Measurements from ENCODE around the gene PIP5K1B. TPM values are rescaled to one million over a fixed set of nuclear protein-coding genes. Genes with fewer than 3 reads are reported as not detected.

PIP5K1B gene
- total RNA-seq, 1 donor from 2014 or later = 5.0 TPM

DNA sequence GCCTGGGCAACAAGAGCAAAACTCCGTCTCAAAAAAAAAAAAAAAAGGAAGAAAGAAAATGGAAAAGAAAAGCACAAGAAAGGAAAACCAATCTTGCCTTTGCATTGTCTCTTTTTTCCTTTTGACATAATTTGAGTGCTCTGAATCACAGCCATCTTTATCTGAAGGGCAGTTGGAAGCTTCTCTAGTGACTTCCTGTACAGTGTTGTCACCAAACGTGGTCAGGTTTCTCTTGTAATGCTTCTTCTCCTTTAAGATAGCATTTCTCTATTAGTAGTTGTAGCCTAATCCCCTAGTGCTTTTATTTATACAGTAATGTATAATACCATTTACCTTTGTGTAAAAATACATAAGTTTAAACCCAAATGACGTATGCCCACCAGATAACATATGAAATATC lies 290.7 kb downstream of the PIP5K1B start:
- DNase-seq = no peak

DNA sequence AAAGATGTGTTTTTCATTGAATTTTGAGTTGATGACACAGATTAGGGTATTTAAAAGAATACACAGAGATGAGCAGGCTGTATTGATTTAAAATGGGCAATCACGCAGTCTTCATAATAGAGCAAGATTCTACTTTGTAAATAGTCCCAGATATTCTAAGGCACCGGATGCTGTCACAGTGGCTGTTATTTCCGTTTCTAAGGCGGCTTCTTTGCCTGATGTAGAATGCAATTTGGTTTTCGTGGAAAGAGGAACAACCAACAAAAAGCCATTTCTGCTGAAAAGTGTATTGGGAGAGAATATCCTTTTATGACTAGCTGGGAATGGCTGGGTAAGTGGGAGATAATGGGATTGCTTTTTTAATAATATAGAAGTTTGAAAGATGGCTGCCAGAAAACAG lies 291.4 kb downstream of the PIP5K1B start:
- no peak for DNase-seq

DNA sequence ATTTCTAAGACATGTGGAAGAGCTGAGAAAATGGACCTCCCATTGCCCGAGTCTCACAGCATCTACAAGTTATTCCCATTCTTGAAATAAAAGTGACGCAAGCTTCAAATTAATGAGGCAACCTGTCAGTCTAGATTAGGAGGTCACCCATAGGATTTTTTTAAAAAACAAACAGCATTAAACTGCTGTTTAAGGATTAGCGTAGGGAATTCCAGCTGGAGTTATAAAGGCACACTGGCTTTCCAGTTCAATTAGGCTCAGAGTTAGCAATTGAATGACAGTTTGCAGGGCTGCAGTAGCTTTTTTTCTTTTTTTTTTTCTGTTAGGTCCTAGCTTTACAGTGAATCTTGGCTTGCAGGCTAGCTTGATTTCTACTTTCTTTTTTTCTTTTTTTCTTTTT lies 292.6 kb downstream of the PIP5K1B start:
- no peak for DNase-seq

DNA sequence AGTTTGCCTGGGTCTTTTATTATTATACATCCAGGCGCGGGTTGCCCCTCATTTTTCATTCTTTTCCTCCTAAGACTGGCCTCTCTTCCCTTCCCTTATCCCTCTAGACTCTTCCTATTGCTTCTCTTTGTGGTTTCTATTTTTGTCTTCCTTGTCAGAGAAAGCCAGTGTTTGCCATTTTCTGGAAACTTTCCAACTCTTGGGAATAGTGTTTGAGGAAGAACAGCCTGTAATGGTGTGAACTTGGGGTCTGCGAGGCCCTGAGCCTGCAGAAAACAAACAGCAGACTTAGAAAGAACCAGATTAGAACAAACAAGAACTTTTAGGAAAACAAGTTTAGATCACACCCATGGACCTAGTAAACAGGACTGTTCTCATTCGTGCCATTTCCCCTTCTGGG lies 293.3 kb downstream of the PIP5K1B start:
- DNase-seq = no peak

DNA sequence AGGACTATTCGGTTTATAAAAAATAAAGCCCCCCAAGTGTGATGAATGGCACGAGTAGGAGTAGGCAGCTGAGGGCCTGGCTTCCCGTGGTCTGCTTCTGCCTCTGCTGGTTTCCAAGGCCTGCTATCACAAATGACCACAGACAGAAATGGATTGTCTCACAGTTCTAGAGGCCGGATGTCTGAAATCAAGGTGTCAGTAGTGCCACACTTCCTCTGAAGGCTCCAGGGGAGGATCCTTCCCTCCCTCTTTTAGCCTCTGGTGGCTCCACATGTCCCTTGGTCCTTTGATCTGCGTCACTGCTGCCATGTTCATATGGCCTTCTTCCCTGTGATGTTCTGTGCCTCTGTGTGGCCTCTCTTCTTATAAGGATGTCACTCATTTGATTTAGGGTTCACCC lies 293.8 kb downstream of the PIP5K1B start:
- DNase-seq = no peak

DNA sequence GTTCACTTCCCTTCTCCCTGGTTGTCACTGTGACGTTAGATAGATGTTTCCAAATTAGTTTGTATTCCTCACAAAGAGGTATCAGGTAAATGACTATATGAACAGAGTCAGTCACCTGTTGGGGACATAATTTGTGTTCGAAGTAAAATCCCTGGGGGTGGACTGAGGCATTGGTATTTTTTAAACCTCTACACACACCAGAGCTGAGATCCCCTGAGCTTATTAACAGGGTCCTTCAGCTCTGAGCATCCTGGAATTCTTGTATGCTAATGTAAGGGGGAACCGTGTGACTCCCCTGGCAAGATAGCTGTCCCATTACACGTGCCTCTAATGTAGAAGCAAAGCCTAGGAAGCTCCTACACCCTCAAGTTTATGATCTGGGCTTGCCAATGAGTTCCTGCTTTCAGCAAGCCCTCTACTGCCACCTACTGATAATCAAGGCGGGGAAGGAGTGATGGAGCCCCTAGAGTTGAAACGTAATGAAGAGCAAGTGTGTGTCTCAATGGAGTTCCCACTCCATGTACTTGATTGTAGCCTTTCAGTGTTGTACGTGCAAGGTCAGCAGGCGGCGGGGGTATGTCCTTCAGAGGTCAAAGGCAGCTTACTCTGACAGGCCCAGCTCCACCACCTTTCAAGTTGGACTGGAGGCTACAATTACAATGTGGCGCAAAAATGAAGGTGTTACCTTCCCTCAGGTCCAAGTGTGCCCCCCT lies 294.5 kb downstream of the PIP5K1B start:
- peak; percentile 46 for DNase-seq

DNA sequence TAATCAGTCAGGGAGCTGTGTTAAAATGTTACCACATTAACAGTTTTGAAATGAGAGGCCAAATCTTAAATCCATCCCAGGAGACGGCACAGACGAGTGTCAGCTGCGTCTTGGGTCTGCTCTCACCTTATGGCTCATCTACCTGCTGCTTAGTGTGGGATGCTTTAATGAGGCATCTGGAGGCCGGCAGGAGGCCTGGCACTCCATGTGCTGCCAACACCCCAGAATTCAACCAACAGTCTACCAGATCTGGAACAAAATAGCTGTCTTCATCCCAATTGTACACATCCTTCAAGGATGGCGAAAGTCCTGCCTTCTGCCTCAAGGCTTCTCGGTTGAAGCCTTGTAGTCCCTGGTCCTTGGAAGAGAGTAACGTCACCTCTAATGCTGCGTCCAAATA lies 296.9 kb downstream of the PIP5K1B start:
- DNase-seq = no peak

DNA sequence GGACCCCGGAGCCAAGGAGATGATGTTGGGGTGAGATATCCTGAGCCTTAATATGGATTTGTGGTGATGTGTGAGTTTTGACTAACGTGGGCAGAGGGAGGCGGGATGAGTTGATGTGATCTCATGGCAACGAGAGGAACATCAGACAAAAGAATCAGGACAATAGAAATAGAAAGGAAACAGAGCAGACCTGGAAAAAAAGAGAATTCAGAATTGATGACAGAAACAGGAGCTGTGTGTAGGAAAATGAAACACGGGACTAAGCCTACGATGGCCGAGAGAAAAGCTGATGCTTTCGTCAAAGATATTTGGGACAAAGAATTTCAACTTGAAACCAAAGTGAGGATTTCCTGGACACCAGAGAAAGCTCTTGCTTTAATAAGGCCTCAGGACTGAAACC lies 298.0 kb downstream of the PIP5K1B start:
- DNase-seq = no peak

DNA sequence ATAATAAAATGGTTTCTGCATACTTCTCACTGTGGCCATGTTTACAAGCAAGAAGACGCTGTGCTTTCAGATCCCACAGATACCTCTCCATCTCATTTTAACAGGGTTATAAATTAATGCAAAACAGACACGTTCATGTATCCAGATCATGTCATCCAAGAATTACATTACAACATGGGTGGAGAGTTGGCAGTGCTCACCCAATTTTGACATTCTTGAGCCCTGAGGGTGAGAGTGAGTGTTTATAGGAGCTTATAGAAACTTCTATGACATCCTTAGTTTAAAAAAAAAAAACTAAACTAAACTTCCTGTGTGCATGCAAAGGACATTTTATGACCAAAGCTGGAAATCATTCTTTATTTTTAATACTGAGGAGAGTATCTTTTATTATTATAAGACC lies 299.8 kb downstream of the PIP5K1B start:
- peak; percentile 46 for DNase-seq

DNA sequence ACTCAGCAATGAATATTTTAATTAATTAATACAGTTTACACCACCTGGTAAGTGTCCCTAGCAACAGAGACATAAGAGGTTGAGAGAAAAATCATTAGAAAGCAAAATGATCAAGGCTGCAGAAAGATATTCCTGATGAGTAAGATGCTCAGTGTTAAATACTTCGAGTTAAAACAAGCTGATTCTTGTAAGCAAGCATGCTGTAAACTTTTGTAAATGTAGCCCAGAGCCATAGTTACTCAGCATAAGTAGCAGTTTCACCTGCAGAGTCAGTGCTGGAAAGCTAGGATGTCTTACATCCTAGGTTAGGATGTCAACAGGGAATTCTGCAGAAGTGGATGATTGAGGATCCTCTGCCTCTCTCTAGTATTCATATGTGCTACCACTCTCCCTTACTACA lies 304.7 kb downstream of the PIP5K1B start:
- no peak for DNase-seq

DNA sequence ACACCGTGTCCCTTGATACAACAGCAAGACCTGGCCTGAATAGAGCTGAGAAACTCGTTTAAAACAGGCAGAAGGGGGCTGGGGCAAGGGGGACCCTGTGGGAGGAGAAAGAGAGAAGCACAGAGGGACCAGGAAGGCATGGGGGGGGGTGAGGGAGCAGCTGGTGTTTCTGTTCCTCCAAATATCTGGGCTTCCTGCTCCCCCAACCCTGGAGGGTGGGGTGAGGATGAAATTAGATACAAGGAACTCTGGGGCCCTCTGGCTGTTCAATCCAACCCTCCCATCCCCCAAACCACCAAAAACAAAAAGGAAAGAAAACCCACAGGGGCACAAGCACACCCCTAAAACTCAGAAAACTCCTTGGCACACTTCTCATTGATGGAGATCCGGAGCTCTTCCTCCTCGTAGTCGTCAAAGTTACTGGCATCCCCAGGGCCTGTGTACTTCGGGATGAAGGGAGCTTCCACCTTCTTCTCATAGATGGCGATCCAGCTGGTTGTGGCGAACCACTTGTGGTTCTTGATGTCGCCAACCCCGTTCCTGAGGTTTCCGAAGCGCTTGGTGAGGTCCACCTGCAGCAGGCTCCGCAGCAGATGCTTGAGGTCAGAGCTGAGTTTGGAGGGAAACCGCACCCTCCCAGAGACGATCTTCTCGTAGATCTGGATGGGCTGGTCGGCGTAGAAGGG lies 307.8 kb downstream of the PIP5K1B start:
- no peak for DNase-seq

DNA sequence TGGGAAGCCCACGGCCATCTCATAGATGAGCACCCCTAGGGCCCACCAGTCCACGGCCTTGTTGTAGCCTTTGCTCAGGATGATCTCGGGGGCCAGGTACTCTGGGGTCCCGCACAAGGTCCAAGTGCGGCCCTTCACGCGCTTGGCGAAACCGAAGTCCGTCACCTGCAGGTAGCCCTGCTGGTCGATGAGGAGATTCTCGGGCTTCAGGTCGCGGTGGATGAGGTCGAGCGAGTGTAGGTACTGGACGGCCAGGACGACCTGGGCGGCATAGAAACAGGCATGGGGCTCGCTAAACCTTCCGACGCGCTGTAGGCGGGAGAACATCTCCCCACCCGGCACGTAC lies 308.3 kb downstream of the PIP5K1B start:
- no peak for DNase-seq

DNA sequence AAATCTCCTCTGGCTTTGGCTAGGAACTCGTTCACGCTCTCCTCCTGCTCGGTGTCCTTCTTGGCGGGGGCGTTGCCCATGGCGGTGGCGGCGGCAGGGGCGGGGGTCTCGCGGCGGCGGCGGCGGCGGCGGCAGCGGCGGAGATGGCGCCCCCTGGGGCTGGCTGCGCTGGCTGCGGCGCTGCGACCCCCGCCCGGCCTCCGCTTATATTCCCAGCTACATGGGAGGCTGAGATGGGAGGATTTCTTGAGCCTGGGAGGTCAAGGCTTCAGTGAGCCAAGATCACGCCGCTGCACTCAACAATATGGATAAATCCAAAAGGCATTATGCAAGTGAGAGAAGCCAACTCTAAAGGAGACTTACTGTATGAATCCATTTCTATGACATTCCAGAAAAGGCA lies 309.0 kb downstream of the PIP5K1B start, which contains the start of gene PRKACG:
TSS of gene PRKACG (minus strand) at position 101 of the 400 bp plus-strand sequence. CDS start at position 80, 21 bp downstream.
- no peak for DNase-seq

DNA sequence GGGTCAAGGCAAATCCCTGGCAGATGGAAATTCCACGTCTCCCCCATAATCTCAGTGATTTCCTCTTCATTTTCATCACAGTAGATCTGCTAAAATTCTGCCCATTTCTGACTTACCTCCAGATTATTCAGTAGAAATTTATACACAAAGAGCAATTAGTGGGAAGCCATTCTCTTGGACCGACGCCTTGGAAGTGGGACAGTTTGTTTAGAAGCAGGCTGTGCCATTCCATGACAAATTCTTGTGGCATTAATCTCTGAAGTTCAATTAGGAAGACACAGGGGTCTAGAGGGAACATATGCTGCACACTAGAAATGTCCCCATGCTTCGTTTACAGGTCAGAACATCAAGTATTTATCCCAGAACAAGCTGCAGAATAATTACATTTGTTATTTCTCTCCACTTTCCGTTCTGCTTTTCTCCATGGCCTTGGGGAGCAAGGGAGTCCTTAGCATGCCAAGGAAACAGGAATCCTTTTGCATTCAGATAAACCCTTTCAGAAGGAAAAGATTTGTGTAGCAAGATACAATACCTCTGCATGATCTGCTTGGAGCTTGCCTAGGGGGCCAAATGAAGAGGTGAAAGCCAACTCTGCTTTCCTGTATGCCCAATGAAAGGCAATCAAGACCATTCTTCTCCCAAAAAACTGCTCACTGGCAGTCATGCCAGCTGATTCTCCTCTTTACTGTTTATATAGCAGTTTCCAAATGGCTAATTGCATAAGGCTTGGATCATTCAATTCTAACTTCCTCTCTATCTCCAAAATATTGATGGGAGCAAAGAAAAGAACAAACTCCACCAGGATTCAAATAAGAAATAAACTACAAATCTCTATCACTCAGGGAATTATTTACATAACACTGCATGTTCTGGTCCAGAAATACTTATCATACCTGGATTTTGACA lies 311.4 kb downstream of the PIP5K1B start:
- no peak for DNase-seq

DNA sequence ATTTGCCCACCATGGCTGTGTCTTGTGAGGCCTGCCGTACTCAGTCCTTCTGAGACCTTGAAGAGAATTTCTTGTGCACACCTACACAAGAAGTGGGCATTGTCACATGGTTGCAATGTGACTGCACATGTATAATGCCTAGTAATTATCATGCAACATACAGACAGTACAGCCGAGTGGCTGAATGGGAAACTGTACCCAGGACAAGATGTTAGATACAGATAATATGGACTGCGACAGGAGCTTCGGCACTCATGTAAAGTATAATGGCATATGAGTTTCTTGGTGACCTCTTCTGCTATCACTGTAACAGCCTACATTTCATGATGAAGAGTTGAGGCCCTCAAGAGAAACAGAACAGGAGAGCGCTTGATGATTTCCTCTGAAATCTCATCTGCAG lies 313.7 kb downstream of the PIP5K1B start:
- no peak for DNase-seq

DNA sequence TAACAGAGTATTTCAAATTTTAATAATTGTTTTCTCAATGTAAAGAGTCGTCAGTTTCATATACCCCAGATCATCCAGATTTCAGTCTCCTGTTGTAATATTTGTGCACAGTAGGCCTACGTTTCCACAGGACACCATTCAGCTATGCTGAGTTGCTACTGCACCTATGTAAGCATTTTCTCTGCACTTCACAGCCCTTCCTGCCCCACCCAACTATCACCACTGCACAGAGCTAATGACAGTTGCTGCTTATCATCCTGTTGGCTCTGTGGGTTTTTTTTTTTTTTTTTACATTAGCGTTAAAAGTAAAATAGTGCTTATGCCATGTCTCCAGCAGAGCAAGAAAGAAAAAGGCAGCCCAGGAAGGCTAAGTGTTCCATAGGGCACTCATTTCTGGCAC lies 314.8 kb downstream of the PIP5K1B start:
- no peak for DNase-seq

DNA sequence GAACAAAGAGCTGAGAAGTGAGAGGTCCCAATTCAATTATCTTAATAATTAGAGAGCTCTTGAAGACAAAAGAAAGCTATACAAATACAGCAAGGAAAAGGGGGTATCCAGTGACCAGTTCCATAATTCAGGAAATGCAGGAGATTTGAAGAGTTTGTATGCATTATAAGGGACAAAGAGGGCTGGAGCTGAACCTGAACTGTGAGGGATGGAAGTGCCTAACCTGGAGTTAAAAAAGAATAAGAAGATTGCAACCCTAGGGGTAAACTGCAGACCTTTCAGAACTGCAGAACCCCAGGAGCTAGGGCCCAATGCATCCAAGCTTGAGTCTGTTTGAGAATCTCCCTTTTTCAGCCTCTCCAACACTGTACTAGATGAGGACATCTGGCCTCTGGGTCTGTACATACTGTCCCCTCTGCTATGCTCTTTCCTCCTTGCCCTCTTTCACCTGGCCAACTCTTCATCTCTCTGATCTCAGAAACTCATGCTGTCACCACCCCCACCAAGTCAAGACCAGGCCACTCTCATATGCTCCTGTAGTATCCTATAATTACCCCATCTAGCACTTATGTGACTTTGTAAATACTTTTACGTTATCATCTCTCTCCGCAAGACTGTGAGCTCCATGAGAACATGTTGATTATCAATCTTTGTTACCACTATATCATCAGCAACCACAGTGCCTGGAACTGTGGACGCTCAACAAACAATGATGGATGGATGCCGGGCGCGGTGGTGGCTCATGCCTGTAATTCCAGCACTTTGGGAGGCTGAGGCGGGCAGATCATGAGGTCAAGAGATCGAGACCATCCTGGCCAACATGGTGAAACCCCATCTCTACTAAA lies 315.5 kb downstream of the PIP5K1B start:
- no peak for DNase-seq

DNA sequence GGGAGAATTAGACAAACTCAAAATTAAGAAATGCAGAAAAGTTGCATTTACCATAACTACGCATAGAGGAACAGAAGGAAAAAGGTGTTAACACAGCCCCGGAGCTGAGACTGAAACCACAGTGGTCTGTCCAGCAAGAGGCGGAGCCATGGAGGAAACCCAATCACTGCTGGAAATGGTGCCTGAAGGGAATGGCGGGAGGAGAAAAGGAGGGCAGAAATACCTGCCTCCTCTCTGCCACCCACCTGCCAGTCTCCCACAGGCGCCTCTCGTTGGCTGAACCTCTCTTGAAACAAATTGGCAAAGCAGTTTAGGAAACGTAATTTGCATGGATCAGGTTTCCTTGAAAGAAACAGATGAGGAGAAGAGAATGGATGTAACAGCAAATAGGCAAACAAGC lies 318.6 kb downstream of the PIP5K1B start:
- DNase-seq = no peak

DNA sequence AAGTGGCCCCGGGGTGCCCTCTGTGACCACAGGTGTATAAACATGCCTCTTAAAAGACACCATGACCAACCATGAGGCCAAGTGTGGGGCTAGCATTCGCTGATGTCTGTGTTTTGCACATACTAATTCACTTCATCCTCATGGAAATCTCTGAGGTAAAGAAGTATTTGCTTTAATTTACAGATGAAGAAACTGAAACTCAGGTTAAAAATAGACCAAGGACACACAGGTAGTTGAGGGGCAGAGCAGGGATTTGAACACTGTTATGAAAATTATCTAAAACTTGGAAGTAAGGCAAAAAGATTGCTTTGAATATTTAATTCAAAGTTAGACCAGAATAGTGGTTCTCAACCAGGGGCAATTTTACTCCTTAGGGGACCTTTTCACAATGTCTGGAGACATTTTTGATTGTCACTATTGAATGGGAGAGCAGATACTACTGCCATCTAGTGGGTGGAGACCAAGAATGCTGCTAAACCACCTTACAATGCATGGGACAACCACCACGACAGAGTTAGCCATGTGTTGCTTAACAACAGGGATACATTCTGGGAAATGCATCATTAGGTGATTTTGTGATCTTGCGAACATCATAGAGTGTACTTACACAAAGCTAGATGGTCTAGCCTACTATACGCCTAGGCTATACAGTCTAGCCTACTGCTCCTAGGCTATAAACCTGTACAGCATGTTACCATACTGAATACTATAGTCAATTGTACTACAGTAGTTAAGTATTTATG lies 322.5 kb downstream of the PIP5K1B start:
- DNase-seq = peak; percentile 19

DNA sequence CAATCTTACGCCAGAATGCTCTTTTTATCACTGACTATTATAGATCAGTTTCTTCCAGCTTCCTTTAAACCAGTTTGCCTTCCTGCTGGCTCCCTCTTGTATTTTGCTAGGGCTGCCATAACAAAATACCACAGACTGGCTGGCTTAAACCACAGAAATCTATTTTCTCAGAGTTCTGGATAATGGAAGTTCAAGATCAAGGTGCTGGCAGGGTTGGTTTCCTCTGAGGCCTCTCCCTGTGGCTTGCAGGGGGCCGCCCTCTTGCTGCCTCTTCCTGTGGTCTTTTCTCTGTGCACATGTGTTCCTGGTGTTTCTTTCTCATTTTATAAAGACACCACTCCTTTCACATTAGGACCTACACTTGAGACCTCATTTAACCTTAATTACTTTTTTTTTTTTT lies 323.7 kb downstream of the PIP5K1B start:
- no peak for DNase-seq

DNA sequence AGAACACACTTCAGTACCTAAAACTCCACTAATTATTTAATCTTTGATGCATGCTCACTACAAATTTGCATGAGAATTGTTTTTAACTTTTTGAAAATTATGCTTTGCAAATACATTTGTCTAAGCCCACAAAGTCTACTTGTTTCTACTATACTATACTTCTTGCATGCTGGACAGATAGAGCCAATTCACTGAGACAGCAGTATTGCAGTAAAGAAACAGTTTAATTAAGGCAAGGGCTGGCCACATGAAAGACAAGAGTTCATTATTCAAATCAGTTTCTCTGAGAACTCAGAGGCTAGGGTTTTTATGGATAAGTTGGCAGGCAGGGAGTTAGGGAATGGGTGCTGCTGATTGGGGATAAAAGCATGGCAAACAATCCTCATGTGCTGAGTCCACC lies 324.5 kb downstream of the PIP5K1B start:
- no peak for DNase-seq
